K562 (cell line): Measurements from ENCODE around the gene SLC16A14. TPM values are rescaled to one million over a fixed set of nuclear protein-coding genes. Genes with fewer than 3 reads are reported as not detected.

Source experiments
- ARID1B ChIP-seq: fragments of 450-650 bp; IDR thresholded peaks from 2 replicates; pipeline ENCODE4 v1.6.1; 2016; ENCODE audit warnings: antibody characterized with exemption, mild to moderate bottlenecking, inconsistent platforms
- BRD4 ChIP-seq: fragments of 200-600 bp; sonication (generic); IDR thresholded peaks from 2 replicates; pipeline ENCODE4 v1.6.1; 2017; ENCODE audit warnings: inconsistent platforms
- CREBBP ChIP-seq: IDR thresholded peaks from one replicate; pipeline ENCODE4 v1.6.1; 2012; ENCODE audit warnings: low read depth, mild to moderate bottlenecking, control low read depth, inconsistent platforms, low read length
- EGR1 ChIP-seq: fragments of 450-650 bp; conservative IDR thresholded peaks from 2 replicates; pipeline ENCODE4 v1.6.1; 2017; ENCODE audit warnings: mild to moderate bottlenecking
- MCM3 ChIP-seq: fragments of 450-650 bp; IDR thresholded peaks from 2 replicates; pipeline ENCODE4 v1.6.1; 2016
- MEF2A ChIP-seq: IDR thresholded peaks from 2 replicates; pipeline ENCODE4 v1.6.1; 2011; ENCODE audit warnings: low read depth, mild to moderate bottlenecking, low read length, moderate library complexity; ENCODE audit not compliant: control insufficient read depth
- NEUROD1 ChIP-seq: fragments of 150-350 bp; IDR thresholded peaks from 2 replicates; pipeline ENCODE4 v1.6.1; 2014; ENCODE audit warnings: borderline replicate concordance, low read length, low read depth; ENCODE audit not compliant: partially characterized antibody
- PML ChIP-seq: IDR thresholded peaks from 2 replicates; pipeline ENCODE4 v1.6.1; 2012; ENCODE audit warnings: low read length, inconsistent platforms
- POLR2B ChIP-seq: fragments of 450-650 bp; IDR thresholded peaks from 2 replicates; pipeline ENCODE4 v1.6.1; 2018; ENCODE audit warnings: low read depth; ENCODE audit not compliant: partially characterized antibody
- RAD21 ChIP-seq, 2 experiments: fragments of 250-450 bp in 1 of 2; fragments of 450-650 bp in 1 of 2; sonication (Bioruptor Pico) in 1 of 2; formaldehyde crosslinking in 1 of 2; IDR thresholded peaks in 1 of 2; conservative IDR thresholded peaks in 1 of 2; 2 replicates each; pipeline versions ENCODE4 v1.4.0 to v1.8.0; 2020 to 2022; ENCODE audit warnings: mild to moderate bottlenecking in 2 of 2, moderate library complexity in 1 of 2
- REST ChIP-seq, 2 experiments: fragments of 450-650 bp; formaldehyde crosslinking in 1 of 2; IDR thresholded peaks; 2 replicates each; pipeline versions ENCODE4 v1.4.0 to v1.6.1; 2014 to 2020; ENCODE audit warnings: mild to moderate bottlenecking in 2 of 2, borderline replicate concordance in 1 of 2, low read depth in 1 of 2
- ZNF316 ChIP-seq: fragments of 450-650 bp; IDR thresholded peaks from 2 replicates; pipeline ENCODE4 v1.6.1; 2016
- polyA plus RNA-seq, 8 experiments: library from polyadenylated mRNA; depleted of rRNA in 4 of 8; stranded (reverse) in 5 of 8; unstranded in 3 of 8; fragments of >200 nt; fragmentation: Nextera tagmentation in 2 of 8; fragmentation: Illumina TruSeq in 1 of 8; extraction: Ambion mirVana in 2 of 8; extraction: Trizol in 1 of 8; gene quantifications; 2 replicates each; pipeline versions ENCODE4 v1.2.1 to v1.2.3, GENCODE V29; 2011 to 2014; ENCODE audit warnings: inconsistent platforms in 1 of 8, missing spikeins in 1 of 8
- total RNA-seq, 7 experiments: library from RNA; depleted of rRNA in 6 of 7; stranded (reverse); fragments of >200 nt in 6 of 7; fragmentation: Illumina TruSeq in 2 of 7; extraction: Trizol in 2 of 7; gene quantifications; 2 replicates each; pipeline versions ENCODE4 v1.2.1 to v1.2.3, GENCODE V29; 2011 to 2021; ENCODE audit warnings: low replicate concordance in 1 of 7
- TF ChIP-seq, protein P1 (sequence below): fragments of 250-450 bp; sonication (Bioruptor Pico); IDR thresholded peaks from 2 replicates; pipeline ENCODE4 v1.4.0; 2020
- TF ChIP-seq, protein P2 (sequence below), 3 experiments: IDR thresholded peaks in 2 of 3; conservative IDR thresholded peaks in 1 of 3; 2 replicates each; pipeline ENCODE4 v1.5.1; 2011 to 2012; ENCODE audit warnings: low read length in 3 of 3, mild to moderate bottlenecking in 3 of 3, control low read depth in 2 of 3, improper control_type of control experiment in 1 of 3, inconsistent platforms in 1 of 3, low read depth in 1 of 3, mixed read lengths in 1 of 3, moderate library complexity in 1 of 3; ENCODE audit not compliant: insufficient read depth in 2 of 3
- TF ChIP-seq, protein P3 (sequence below), 2 experiments: fragments of 450-650 bp in 1 of 2; sonication (generic) in 1 of 2; formaldehyde crosslinking in 1 of 2; IDR thresholded peaks in 1 of 2; conservative IDR thresholded peaks in 1 of 2; 2 replicates each; pipeline versions ENCODE4 v1.6.1 to v1.8.1; 2016 to 2023; ENCODE audit warnings: mild to moderate bottlenecking in 2 of 2, moderate library complexity in 2 of 2, inconsistent platforms in 1 of 2, missing genetic modification reagents in 1 of 2

The SLC16A14 gene
- total and polyA plus RNA-seq, 9 of the 15 experiments (the other 6 are each of a cell fraction or from before 2014, with no cell fraction given): not detected

DNA sequence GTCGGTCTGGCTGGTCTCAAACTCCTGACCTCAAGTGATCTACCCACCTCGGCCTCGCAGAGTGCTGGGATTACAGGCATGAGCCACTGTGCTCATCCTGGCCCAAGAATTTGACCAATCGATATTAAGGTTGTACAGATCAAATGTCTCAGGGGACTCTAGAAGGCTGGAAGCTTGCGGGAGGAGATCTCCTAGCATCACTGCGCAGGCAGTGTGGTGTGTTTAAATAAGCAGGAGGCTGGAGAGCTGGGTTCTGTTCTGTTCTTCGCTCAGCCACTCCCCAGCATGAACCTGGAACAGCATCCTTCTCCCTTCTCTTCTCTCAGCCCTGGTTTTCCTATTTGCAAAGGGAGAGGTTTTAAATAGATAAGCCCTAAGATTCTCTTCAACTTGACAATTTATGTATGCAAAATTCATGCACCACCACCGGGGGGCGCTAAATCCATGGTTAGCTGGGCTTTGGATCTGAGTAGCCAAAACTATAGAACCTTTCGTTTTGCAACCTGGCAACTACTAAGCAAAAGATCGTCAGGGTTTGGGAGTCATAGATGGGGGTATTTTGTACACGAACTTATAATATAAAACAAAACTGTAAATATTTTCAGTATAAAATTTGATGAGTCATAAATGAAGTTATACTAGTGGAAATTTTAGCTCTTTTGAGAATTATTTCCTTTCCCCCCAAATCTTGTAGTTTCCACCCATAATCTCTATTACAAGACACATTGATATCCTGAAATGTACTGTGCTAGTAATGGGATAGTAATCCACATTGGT, 60.6 kb downstream of the SLC16A14 start (continued):
- TF ChIP-seq BRD4: no peak
- TF ChIP-seq, protein P1, sequence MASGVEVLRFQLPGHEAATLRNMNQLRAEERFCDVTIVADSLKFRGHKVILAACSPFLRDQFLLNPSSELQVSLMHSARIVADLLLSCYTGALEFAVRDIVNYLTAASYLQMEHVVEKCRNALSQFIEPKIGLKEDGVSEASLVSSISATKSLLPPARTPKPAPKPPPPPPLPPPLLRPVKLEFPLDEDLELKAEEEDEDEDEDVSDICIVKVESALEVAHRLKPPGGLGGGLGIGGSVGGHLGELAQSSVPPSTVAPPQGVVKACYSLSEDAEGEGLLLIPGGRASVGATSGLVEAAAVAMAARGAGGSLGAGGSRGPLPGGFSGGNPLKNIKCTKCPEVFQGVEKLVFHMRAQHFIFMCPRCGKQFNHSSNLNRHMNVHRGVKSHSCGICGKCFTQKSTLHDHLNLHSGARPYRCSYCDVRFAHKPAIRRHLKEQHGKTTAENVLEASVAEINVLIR: no peak
- peak; percentile 53 for TF ChIP-seq ZNF316
- no peak for TF ChIP-seq EGR1
- TF ChIP-seq ARID1B: no peak
- TF ChIP-seq, protein P2, sequence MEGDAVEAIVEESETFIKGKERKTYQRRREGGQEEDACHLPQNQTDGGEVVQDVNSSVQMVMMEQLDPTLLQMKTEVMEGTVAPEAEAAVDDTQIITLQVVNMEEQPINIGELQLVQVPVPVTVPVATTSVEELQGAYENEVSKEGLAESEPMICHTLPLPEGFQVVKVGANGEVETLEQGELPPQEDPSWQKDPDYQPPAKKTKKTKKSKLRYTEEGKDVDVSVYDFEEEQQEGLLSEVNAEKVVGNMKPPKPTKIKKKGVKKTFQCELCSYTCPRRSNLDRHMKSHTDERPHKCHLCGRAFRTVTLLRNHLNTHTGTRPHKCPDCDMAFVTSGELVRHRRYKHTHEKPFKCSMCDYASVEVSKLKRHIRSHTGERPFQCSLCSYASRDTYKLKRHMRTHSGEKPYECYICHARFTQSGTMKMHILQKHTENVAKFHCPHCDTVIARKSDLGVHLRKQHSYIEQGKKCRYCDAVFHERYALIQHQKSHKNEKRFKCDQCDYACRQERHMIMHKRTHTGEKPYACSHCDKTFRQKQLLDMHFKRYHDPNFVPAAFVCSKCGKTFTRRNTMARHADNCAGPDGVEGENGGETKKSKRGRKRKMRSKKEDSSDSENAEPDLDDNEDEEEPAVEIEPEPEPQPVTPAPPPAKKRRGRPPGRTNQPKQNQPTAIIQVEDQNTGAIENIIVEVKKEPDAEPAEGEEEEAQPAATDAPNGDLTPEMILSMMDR (IDR thresholded peaks at IDR 0.05 in 2 of 3, conservative IDR thresholded peaks at IDR 0.05 in 1 of 3; ENCODE audit: insufficient read depth in 2 of 3, low read depth in 1 of 3, low read length in 3 of 3): peak; percentile 66 to 78 (median 69)
- TF ChIP-seq MCM3: no peak
- no peak for TF ChIP-seq CREBBP
- TF ChIP-seq REST (IDR thresholded peaks at IDR 0.05; ENCODE audit: borderline replicate concordance): peak; percentile 75; the same call in 1 of the 2 replicates
- TF ChIP-seq REST (CRISPR knock-in tag; IDR thresholded peaks at IDR 0.05; ENCODE audit: low read depth): no peak
- TF ChIP-seq MEF2A: no peak
- TF ChIP-seq RAD21 (CRISPR knock-in tag; conservative IDR thresholded peaks at IDR 0.05 in 1 of 2, IDR thresholded peaks at IDR 0.05 in 1 of 2): peak; percentile 76 to 79
- TF ChIP-seq PML: no peak
- no peak for TF ChIP-seq POLR2B
- TF ChIP-seq NEUROD1: no peak
- TF ChIP-seq, protein P3, sequence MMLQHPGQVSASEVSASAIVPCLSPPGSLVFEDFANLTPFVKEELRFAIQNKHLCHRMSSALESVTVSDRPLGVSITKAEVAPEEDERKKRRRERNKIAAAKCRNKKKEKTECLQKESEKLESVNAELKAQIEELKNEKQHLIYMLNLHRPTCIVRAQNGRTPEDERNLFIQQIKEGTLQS (IDR thresholded peaks at IDR 0.05): peak; percentile 54
- TF ChIP-seq, protein P3 (CRISPR knock-in tag; conservative IDR thresholded peaks at IDR 0.05): no peak
